GM12872 (cell line): Measurements from ENCODE around the gene SCNN1A.

Source experiments
- CTCF ChIP-seq: IDR thresholded peaks from 3 replicates; pipeline ENCODE4 v1.5.1; 2011; ENCODE audit warnings: low read depth, mild to moderate bottlenecking, low read length, moderate library complexity; ENCODE audit not compliant: insufficient read depth

The SCNN1A gene

GRCh38 chr12:6306599-6307220 lies 68.7 kb downstream of the SCNN1A start:
- TF ChIP-seq CTCF: no peak

- TF ChIP-seq CTCF: no peak
Observed at GRCh38 chr12:6306151-6306550, 69.2 kb downstream of the SCNN1A start.

GRCh38 chr12:6303071-6303470 lies 72.3 kb downstream of the SCNN1A start:
- no peak for TF ChIP-seq CTCF

GRCh38 chr12:6302621-6303020 lies 72.7 kb downstream of the SCNN1A start:
- no peak for TF ChIP-seq CTCF

GRCh38 chr12:6301721-6302120 lies 73.6 kb downstream of the SCNN1A start:
- no peak for TF ChIP-seq CTCF

- TF ChIP-seq CTCF: no peak
Observed at GRCh38 chr12:6297170-6297569, 78.2 kb downstream of the SCNN1A start.
